ENCODE results near the gene MICAL3.

MICAL3 gene

DNA sequence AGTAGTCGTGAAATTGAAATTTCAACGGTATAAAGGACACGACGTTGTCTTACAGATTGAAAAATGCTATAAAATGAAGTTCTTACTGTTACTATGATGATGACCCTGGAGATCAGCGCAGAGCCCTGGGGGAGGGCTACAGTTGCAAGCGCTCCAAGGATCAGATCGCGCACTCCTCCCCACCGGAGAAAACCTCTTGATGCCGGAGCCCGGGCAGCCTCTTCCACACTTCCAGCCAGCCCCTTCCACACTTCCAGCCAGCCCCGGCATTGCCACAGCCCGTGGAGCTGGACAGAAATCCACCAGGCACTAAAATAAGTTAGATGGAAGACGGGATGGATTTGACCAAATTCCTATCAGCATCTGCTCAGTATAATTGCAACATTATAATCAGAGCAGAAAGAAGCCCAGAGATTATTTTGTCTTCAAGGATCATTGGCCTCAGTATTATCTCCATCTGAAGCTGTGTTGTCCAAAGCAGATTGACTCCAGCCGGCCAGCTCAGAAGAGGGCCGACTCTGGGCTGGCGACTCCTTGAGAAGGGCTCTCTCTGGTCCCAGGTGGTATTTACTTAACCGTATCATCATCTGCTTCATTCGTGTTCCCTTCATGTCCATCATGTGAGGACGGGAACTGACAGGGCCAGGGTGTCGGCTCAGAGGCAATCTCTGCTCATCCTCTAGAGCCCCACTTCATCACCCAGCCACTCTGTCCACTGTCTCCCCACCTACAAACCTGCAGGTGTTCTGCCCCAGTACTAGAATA is 777 bp upstream of the MICAL3 start:
- no peak for TF ChIP-seq FOXP2 (optimal IDR thresholded peaks at IDR 0.05; ENCODE audit: borderline replicate concordance, extremely low read depth, extremely low read length, insufficient read depth)
- TF ChIP-seq SIN3A (IDR thresholded peaks at IDR 0.05; ENCODE audit: borderline replicate concordance, insufficient read depth, low read length): no peak
- TF ChIP-seq, protein P1, sequence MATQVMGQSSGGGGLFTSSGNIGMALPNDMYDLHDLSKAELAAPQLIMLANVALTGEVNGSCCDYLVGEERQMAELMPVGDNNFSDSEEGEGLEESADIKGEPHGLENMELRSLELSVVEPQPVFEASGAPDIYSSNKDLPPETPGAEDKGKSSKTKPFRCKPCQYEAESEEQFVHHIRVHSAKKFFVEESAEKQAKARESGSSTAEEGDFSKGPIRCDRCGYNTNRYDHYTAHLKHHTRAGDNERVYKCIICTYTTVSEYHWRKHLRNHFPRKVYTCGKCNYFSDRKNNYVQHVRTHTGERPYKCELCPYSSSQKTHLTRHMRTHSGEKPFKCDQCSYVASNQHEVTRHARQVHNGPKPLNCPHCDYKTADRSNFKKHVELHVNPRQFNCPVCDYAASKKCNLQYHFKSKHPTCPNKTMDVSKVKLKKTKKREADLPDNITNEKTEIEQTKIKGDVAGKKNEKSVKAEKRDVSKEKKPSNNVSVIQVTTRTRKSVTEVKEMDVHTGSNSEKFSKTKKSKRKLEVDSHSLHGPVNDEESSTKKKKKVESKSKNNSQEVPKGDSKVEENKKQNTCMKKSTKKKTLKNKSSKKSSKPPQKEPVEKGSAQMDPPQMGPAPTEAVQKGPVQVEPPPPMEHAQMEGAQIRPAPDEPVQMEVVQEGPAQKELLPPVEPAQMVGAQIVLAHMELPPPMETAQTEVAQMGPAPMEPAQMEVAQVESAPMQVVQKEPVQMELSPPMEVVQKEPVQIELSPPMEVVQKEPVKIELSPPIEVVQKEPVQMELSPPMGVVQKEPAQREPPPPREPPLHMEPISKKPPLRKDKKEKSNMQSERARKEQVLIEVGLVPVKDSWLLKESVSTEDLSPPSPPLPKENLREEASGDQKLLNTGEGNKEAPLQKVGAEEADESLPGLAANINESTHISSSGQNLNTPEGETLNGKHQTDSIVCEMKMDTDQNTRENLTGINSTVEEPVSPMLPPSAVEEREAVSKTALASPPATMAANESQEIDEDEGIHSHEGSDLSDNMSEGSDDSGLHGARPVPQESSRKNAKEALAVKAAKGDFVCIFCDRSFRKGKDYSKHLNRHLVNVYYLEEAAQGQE (IDR thresholded peaks at IDR 0.05; ENCODE audit: insufficient read depth in 1 of 2, low read depth in 2 of 2, low read length in 2 of 2): no peak
- TF ChIP-seq TAF1 (IDR thresholded peaks at IDR 0.05; ENCODE audit: borderline replicate concordance, insufficient read depth, low read length): no peak

DNA sequence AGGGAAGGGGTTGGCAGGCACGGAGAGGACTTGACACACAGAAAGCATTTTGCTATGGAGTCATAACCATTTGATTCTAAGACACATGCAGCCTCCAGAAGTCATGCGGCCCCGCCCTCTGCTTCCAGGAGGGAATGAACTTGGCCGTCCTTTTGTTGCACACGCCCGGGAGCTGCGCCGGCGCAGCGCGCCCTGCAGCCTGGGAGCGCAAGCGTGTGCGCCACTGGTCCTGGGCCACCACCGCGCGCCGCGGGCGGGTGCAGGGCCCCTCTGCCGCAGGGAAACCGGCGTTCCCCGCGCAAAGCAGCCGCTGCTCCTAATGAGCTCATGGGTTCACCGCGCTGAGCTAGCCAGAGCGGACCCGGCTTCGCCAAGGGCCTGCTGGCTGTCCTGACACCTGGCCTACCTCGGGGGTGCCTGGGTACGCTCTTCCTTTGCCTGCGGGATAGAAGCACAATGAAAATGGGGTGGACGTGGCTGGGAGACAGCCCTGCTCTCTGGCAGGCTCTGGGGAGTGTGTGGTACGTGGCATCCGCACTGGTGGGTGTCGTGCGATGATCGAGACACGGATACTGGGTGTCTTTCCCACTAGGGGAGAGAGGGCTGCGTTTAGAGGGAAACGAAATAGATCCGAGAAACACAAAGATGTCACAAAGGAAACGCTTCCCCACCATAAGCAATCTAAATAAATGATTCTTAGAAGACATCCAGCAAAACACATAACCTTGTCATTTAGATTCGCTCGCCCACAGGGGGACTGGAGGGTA is 669 bp downstream of the MICAL3 start:
- TF ChIP-seq FOXP2 (optimal IDR thresholded peaks at IDR 0.05; ENCODE audit: borderline replicate concordance, extremely low read depth, extremely low read length, insufficient read depth) (peak; percentile 66), TAF1 (IDR thresholded peaks at IDR 0.05; ENCODE audit: borderline replicate concordance, insufficient read depth, low read length) (no peak)

DNA sequence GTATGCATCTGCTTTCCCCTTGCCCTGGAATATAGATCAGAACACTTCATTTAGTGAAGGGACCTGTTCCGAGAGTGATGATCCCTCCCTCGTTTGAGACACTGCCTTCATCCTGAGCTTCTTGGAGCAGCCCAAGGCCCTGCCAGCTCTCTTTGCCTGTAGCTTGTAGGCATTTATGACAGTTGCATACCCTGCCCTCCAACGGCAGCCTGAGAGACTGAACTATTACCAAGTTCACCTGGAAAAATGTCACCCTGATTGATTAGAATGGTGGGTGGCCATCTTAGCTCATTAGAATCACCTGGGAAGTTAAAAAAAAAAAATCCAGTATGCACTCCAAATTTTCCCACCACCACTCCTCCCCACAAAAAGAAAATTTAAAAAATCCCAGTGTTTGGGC is 1.5 kb downstream of the MICAL3 start:
- TF ChIP-seq FOXP2 (optimal IDR thresholded peaks at IDR 0.05; ENCODE audit: borderline replicate concordance, extremely low read depth, extremely low read length, insufficient read depth) (no peak), SIN3A (IDR thresholded peaks at IDR 0.05; ENCODE audit: borderline replicate concordance, insufficient read depth, low read length) (no peak), TAF1 (IDR thresholded peaks at IDR 0.05; ENCODE audit: borderline replicate concordance, insufficient read depth, low read length) (no peak), POLR2AphosphoS5 (IDR thresholded peaks at IDR 0.05; ENCODE audit: low read depth, low read length) (no peak)
- TF ChIP-seq, protein P1 (IDR thresholded peaks at IDR 0.05; ENCODE audit: insufficient read depth in 1 of 2, low read depth in 2 of 2, low read length in 2 of 2): no peak

DNA sequence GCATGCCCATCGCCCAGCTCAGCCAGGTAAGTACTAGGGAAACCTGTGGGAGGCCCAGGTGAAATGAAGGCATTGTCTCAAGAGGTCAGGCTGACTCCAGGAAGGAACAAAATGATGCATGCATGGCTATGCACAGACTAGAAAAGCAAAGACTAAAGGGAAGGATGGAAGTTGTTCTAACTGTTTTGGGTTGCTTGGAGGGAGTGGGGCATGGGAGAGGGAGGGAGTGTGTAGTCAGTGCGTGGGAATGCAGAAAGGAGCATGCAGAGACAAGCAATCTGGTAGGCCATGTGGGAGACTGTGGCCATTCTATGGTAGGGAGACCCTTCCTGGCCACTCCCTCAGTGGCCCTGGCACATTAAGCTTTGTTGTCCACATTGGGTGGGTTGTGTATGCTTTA is 2.9 kb downstream of the MICAL3 start:
- TF ChIP-seq TAF1 (IDR thresholded peaks at IDR 0.05; ENCODE audit: borderline replicate concordance, insufficient read depth, low read length) (no peak), SIN3A (IDR thresholded peaks at IDR 0.05; ENCODE audit: borderline replicate concordance, insufficient read depth, low read length) (no peak), FOXP2 (optimal IDR thresholded peaks at IDR 0.05; ENCODE audit: borderline replicate concordance, extremely low read depth, extremely low read length, insufficient read depth) (no peak), POLR2AphosphoS5 (IDR thresholded peaks at IDR 0.05; ENCODE audit: low read depth, low read length) (no peak)
- TF ChIP-seq, protein P1 (IDR thresholded peaks at IDR 0.05; ENCODE audit: insufficient read depth in 1 of 2, low read depth in 2 of 2, low read length in 2 of 2): no peak

DNA sequence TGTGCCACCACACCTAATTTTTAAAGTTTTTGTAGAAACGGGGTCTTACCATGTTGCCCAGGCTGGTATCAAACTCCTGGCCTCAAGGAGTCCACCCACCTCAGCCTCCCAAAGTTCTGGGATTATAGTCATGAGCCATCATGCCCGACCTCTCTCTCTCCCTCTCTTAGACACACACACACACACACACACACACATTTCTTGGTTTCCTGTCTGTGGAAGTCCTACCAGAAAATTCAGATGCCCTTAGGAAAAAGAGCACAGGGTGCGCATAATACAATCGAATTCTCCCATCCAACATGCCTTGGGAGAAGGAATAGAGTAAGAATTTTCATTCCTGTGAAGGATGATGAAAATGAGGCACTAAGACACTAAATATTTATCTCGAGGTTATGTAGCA is 10.4 kb downstream of the MICAL3 start:
- TF ChIP-seq, protein P1 (IDR thresholded peaks at IDR 0.05; ENCODE audit: insufficient read depth in 1 of 2, low read depth in 2 of 2, low read length in 2 of 2): no peak
- TF ChIP-seq POLR2AphosphoS5 (IDR thresholded peaks at IDR 0.05; ENCODE audit: low read depth, low read length): no peak
- TF ChIP-seq FOXP2 (optimal IDR thresholded peaks at IDR 0.05; ENCODE audit: borderline replicate concordance, extremely low read depth, extremely low read length, insufficient read depth): no peak
- TF ChIP-seq SIN3A (IDR thresholded peaks at IDR 0.05; ENCODE audit: borderline replicate concordance, insufficient read depth, low read length): no peak
- no peak for TF ChIP-seq TAF1 (IDR thresholded peaks at IDR 0.05; ENCODE audit: borderline replicate concordance, insufficient read depth, low read length)

Measured in PFSK-1 (cell line).